ENCODE measurements around the gene CSNK1A1. TPM values are rescaled to one million over a fixed set of nuclear protein-coding genes. Genes with fewer than 3 reads are reported as not detected.

CSNK1A1 gene
- total and polyA plus RNA-seq, 2 of the 4 experiments (the other 2 are of a cell fraction): 140 to 419 TPM

DNA sequence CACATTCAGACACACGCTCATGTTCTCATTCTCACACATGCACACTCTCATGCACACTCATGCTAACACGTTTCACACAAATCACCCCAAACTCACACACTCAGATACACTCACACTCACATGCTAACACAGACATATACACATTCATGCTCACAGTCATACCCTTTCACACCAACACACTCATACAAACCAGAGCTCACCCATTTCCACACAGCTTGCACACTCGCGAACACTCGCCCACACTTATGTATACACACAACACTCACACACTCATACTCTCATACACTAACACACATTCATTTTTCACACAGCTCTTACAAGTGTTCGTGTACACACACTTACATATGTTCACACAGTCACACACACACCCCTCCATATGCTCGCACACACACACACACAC, 108.0 kb downstream of the CSNK1A1 start:
- peak overlapping the region; percentile 77 for H2BK5ac ChIP-seq (ENCODE audit: low read depth, low read length, poor library complexity, severe bottlenecking)
- H2AK5ac ChIP-seq (ENCODE audit: low read depth, low read length): peak overlapping the region; percentile 98
- peak overlapping the region; percentile 50 for H4K5ac ChIP-seq (ENCODE audit: low read depth, low read length)
- no peak overlapping the region for H3K4me2 ChIP-seq (ENCODE audit: low read depth, low read length)
- H3K4me3 ChIP-seq (ENCODE audit: insufficient read depth, low read depth, low read length): no peak overlapping the region
- peak overlapping the region; percentile 90 for H2BK20ac ChIP-seq (ENCODE audit: low read depth, low read length)
- ATAC-seq (ENCODE audit: low read depth): no peak
- H2AFZ ChIP-seq (replicated peaks; ENCODE audit: low read length, poor library complexity): peak overlapping the region; percentile 92
- peak overlapping the region; percentile 93 for H2AK9ac ChIP-seq (replicated peaks; ENCODE audit: low read depth, low read length, poor library complexity)
- peak overlapping the region; percentile 2; the same call in 1 of the 2 replicates for H3K56ac ChIP-seq (ENCODE audit: extremely low read depth, insufficient read depth, low read length)
- H2BK120ac ChIP-seq (ENCODE audit: low read depth, low read length): peak overlapping the region; percentile 92
- dilution Hi-C loops (cut with HindIII; ENCODE audit: low sequenced_read_pairs, unreplicated experiment) (no loop called here), intact Hi-C loops (cut with micrococcal nuclease) (loop anchor here (2.0 kb wide), 1 partner anchor 176 kb away; no protein-coding TSS in a partner anchor), in situ Hi-C loops (cut with MboI; ENCODE audit: low sequenced_read_pairs) (no loop called here)
- H4K20me1 ChIP-seq (ENCODE audit: insufficient read depth, low read length): no peaks in the 10 kb centered on the region
- H3K79me1 ChIP-seq (ENCODE audit: low read depth in 1 of 2, low read length in 2 of 2): peaks cover 8 to 31% of the 10 kb centered on the region in 2 experiments; a peak in 3 of 4 replicates
- H2BK15ac ChIP-seq (ENCODE audit: low read depth, low read length): peak overlapping the region; percentile 73; the same call in 2 of the 3 replicates
- no peaks in the 10 kb centered on the region for H3K36me3 ChIP-seq (ENCODE audit: control insufficient read depth, insufficient read depth, low read length)
- peak overlapping the region; percentile 59 to 95 for H4K8ac ChIP-seq (ENCODE audit: low read depth in 2 of 2, low read length in 2 of 2)
- H3K27me3 ChIP-seq (ENCODE audit: control insufficient read depth, insufficient read depth, low read length): no peaks in the 10 kb centered on the region
- peak overlapping the region; percentile 57 for H3K23ac ChIP-seq (ENCODE audit: low read depth, low read length)
- 87 to 100% methylated on average over 4 to 5 of the region's 7 CpGs for WGBS, 2 experiments (ENCODE audit: extremely low coverage in 2 of 2, insufficient read length in 1 of 2)
- no peaks in the 10 kb centered on the region for H3K9me3 ChIP-seq (ENCODE audit: control insufficient read depth, insufficient read depth, low read length)
- CTCF ChIA-PET: interaction anchor here (1.0 to 2.8 kb wide), 2 partner anchors 108 to 119 kb away, joined by 4 to 14 read pairs; partner anchors contain the start of gene CSNK1A1
- TF ChIP-seq, protein P1, sequence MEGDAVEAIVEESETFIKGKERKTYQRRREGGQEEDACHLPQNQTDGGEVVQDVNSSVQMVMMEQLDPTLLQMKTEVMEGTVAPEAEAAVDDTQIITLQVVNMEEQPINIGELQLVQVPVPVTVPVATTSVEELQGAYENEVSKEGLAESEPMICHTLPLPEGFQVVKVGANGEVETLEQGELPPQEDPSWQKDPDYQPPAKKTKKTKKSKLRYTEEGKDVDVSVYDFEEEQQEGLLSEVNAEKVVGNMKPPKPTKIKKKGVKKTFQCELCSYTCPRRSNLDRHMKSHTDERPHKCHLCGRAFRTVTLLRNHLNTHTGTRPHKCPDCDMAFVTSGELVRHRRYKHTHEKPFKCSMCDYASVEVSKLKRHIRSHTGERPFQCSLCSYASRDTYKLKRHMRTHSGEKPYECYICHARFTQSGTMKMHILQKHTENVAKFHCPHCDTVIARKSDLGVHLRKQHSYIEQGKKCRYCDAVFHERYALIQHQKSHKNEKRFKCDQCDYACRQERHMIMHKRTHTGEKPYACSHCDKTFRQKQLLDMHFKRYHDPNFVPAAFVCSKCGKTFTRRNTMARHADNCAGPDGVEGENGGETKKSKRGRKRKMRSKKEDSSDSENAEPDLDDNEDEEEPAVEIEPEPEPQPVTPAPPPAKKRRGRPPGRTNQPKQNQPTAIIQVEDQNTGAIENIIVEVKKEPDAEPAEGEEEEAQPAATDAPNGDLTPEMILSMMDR (conservative IDR thresholded peaks at IDR 0.05; ENCODE audit: low read depth, low read length): no peak
- POLR2A ChIA-PET (ENCODE audit: unreplicated experiment): interaction anchor here (1.3 kb wide), 1 partner anchor 107 kb away, joined by 4 read pairs; no protein-coding TSS in a partner anchor
- peak overlapping the region; percentile 87 for H4K91ac ChIP-seq (ENCODE audit: insufficient read depth, low read depth, low read length)
- H3K9ac ChIP-seq (ENCODE audit: low read depth, low read length): peak overlapping the region; percentile 44
- H3K4me1 ChIP-seq (ENCODE audit: control insufficient read depth, insufficient read depth, low read length): peaks cover 15% of the 10 kb centered on the region
- DNase-seq: no peak
- no TSS peak for BruUV-seq (replicated peaks)
- peak overlapping the region; percentile 21 for H3K18ac ChIP-seq (ENCODE audit: low read depth, low read length)
- peak overlapping the region; percentile 74 for H3K27ac ChIP-seq (ENCODE audit: insufficient read depth, low read length)
- H3K14ac ChIP-seq (replicated peaks; ENCODE audit: low read depth, low read length): peak overlapping the region; percentile 74
- peaks cover 19% of the 10 kb centered on the region for H3K9me1 ChIP-seq (ENCODE audit: insufficient read depth, low read length)
- peak overlapping the region; percentile 92 for H3K4ac ChIP-seq (ENCODE audit: low read depth, low read length)
